Small intestine (tissue), 7 donors: Measurements from ENCODE around the gene GPR89A. TPM values are rescaled to one million over a fixed set of nuclear protein-coding genes. Genes with fewer than 3 reads are reported as not detected.
"Not testable (repeated sequence)": the region's sequence is repeated elsewhere in the genome, so short reads cannot be mapped to it uniquely, and the experiment has no call there.

Source experiments
- DNase-seq, 2 donors: peaks; one replicate each; pipeline versions ENCODE4 v3.0.0 to v3.0.0-alpha.2; 2013
- FAIRE-seq: peaks from 2 replicates; lab custom pipeline; 2012; peaks lifted over from hg19 to GRCh38; lab: Jason Lieb, UNC
- H3K27ac ChIP-seq, 3 donors: one replicate each; pipeline ENCODE4 v1.5.1; 2013; ENCODE audit warnings: low read length in 2 of 3, mild to moderate bottlenecking in 2 of 3, control low read depth in 1 of 3, inconsistent platforms in 1 of 3, low read depth in 1 of 3, moderate library complexity in 1 of 3
- H3K27me3 ChIP-seq, 3 donors: one replicate each; pipeline ENCODE4 v1.6.1; 2013; ENCODE audit warnings: low read length in 3 of 3, inconsistent platforms in 1 of 3; ENCODE audit not compliant: control insufficient read depth in 3 of 3, insufficient read depth in 3 of 3
- H3K36me3 ChIP-seq, 3 donors: one replicate each; pipeline ENCODE4 v1.6.1; 2013; ENCODE audit warnings: low read length in 3 of 3, inconsistent platforms in 1 of 3, low read depth in 1 of 3, mild to moderate bottlenecking in 1 of 3, moderate library complexity in 1 of 3; ENCODE audit not compliant: control insufficient read depth in 3 of 3, insufficient read depth in 2 of 3
- H3K4me1 ChIP-seq, 3 donors: one replicate each; pipeline ENCODE4 v1.6.1; 2013; ENCODE audit warnings: low read length in 2 of 3, inconsistent platforms in 1 of 3, low read depth in 1 of 3, mild to moderate bottlenecking in 1 of 3, moderate library complexity in 1 of 3; ENCODE audit not compliant: control insufficient read depth in 3 of 3, insufficient read depth in 2 of 3
- H3K4me3 ChIP-seq, 3 donors: one replicate each; pipeline ENCODE4 v1.5.1; 2013; ENCODE audit warnings: low read length in 3 of 3, control low read depth in 1 of 3, inconsistent platforms in 1 of 3, low read depth in 1 of 3, mild to moderate bottlenecking in 1 of 3, moderate library complexity in 1 of 3
- H3K9me3 ChIP-seq, 2 donors: one replicate each; pipeline ENCODE4 v1.6.1; 2013; ENCODE audit warnings: low read depth in 1 of 2, low read length in 1 of 2; ENCODE audit not compliant: control insufficient read depth in 2 of 2, insufficient read depth in 1 of 2
- WGBS, 3 donors: extraction: QIAGEN DNeasy Blood & Tissue Kit; methylation state at CpG; one replicate each; pipeline ENCODE4 v1.1.7; 2013; 5-methylcytosine and 5-hydroxymethylcytosine counted together
- polyA plus RNA-seq, 4 donors: library from polyadenylated mRNA; stranded (reverse) in 3 of 4; unstranded in 1 of 4; fragments of 200-250 nt in 3 of 4; fragments of 120-200 nt in 1 of 4; gene quantifications; one replicate each; pipeline versions ENCODE4 v1.2.1 to v1.2.3, GENCODE V29; 2013
- donor health status: healthy with polysubstance abuse.
- donor health status: control.
- donor health status: control.
- donor health status: Bipolar disorder and iron deficiency.
- donor health status: healthy.

The GPR89A gene
- polyA plus RNA-seq, 4 donors = 16.5 to 47.0 (median 22.7) TPM

DNA sequence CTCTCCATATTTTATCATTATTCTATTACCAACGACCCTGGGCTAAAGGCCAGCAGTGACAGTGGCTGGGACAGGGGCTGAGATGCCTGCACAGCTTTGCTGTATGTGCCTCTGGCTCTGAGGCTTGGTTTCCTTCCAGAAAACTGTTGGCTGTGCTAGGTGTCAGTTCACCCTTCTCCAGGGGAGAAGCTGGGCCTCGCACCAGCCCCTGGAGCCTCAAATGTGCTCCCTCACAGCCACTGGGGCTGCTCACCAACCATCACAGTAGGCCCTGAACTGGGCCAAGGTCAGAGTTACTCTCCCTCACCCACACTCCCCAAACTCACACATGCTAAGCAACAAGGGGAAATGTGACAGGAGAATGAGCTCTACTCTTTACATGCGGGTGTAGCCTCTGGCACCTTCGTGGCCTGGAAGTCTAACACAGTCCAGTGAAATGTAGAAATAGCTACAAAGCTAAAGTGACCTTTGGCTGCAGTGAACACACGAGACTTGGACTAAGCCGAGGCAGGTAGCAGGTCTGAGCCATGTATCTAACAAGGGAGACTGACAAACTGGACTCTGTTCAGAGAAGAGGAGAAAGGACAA lies 106.8 kb downstream of the GPR89A start:
- Histone ChIP-seq H3K4me3 (no peak overlapping the region), H3K27me3 (no peaks in the 10 kb centered on the region), H3K9me3 (no peaks in the 10 kb centered on the region), H3K36me3 (peaks cover 0 to 2% (median 0%) of the 10 kb centered on the region in 3 donors), H3K4me1 (peaks cover 0 to 55% (median 20%) of the 10 kb centered on the region in 3 donors), H3K27ac (peak overlapping the region in 2 of 3 donors; percentile 85 to 87)
- FAIRE-seq (no peak), DNase-seq (peak; percentile 83)
- WGBS, 3 donors = 23 to 60% (median 36%) methylated on average over 6 of the region's 6 CpGs

DNA sequence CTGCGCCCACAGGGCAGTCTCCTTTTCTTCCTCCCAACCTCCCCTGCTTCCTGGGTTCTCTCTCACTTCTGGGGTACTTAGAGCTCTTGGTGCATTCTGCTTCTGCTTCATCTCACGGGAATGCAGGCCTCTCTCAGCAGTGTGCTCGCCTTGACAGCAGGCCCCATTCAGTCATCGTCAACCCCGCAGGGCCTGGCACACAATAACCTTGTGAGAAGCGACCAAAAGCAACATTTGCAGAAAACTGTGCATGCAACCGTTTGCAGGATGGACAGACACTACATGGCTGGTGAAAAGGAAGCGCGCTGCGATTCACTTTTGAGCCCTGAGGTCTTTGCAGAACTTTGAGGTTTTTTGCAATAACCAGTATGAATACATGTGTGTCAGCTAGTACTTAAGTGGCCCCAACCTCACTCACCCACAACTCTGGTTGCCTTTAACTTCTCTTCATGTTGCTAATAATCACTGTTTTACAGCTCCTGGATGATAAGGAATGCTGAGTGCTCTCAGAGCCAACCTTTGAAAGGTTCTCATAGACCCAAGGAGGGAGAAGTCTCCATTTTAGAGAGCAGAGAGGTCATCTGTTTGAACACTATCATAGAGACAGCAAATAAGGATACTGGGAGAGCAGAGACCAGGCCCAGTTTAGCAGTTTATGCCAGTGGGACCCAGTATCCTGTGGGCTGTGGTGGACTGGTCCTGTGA lies 109.0 kb downstream of the GPR89A start:
- FAIRE-seq = no peak
- Histone ChIP-seq H3K4me1 (peaks cover 0 to 43% (median 18%) of the 10 kb centered on the region in 3 donors), H3K36me3 (peaks cover 0 to 2% (median 0%) of the 10 kb centered on the region in 3 donors), H3K9me3 (no peaks in the 10 kb centered on the region), H3K4me3 (no peak overlapping the region), H3K27ac (peak overlapping the region in 2 of 3 donors; percentile 29 to 41), H3K27me3 (peaks cover 0 to 12% (median 0%) of the 10 kb centered on the region in 3 donors)
- 41 to 62% (median 46%) methylated on average over 10 of the region's 10 CpGs for WGBS, 3 donors
- DNase-seq = peak; percentile 48 to 71

DNA sequence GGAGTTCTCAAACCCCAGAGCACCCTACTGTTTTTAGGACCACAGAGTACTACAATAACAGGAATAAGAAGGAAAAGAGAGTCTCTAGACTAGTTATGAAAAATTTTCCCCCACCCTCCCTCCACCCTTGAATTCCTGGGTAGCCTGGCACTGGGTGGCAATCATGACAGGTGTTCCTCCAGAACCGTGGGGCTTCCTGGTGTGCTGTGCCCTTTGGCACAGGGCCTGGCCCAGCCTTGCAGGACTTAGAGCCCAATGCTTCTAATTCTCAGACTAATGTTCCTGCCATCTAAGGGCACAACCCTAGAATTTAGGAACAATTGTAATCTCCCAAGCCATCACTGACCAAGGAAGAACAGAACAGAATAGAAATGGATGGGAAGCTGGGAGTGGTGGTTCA lies 110.0 kb downstream of the GPR89A start:
- no peak for FAIRE-seq
- WGBS, 3 donors = 7 to 62% (median 8%) methylated on average over 1 of the region's 1 CpG

DNA sequence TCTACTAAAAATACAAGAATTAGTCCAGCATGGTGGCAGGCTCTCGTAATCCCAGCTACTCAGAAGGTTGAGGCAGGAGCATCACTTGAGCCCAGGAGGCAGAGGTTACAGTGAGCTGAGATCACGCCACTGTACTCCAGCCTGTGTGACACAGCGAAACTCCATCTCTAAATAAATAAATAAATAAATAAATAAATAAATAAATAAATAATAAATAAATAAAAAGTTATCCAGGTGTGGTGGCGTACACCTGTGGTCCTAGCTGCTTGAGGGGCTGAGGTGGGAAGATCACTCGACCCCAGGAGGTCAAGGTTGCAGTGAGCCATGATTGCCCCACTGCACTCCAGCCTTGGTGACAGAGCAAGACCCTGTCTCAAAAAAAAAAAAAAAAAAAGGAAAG lies 110.7 kb downstream of the GPR89A start:
- 91 to 95% (median 94%) methylated on average over 5 of the region's 5 CpGs for WGBS, 3 donors
- not testable (repeated sequence) for H3K36me3 ChIP-seq, FAIRE-seq, DNase-seq, H3K27ac ChIP-seq, H3K9me3 ChIP-seq, H3K4me3 ChIP-seq
- Histone ChIP-seq H3K27me3 (peaks cover 0 to 12% (median 0%) of the 10 kb centered on the region in 3 donors), H3K4me1 (peaks cover 0 to 37% (median 17%) of the 10 kb centered on the region in 3 donors)

More for the DNA sequence above, 110.0 kb downstream of the GPR89A start:
- no peaks in the 10 kb centered on the region for H3K9me3 ChIP-seq
- H3K4me3 ChIP-seq = no peak overlapping the region
- peaks cover 0 to 42% (median 17%) of the 10 kb centered on the region in 3 donors for H3K4me1 ChIP-seq
- peak in 1 of 2 donors; percentile 79 for DNase-seq
- peaks cover 0 to 2% (median 0%) of the 10 kb centered on the region in 3 donors for H3K36me3 ChIP-seq
- peak overlapping the region in 1 of 3 donors; percentile 4 for H3K27ac ChIP-seq
- H3K27me3 ChIP-seq = peaks cover 0 to 12% (median 0%) of the 10 kb centered on the region in 3 donors

DNA sequence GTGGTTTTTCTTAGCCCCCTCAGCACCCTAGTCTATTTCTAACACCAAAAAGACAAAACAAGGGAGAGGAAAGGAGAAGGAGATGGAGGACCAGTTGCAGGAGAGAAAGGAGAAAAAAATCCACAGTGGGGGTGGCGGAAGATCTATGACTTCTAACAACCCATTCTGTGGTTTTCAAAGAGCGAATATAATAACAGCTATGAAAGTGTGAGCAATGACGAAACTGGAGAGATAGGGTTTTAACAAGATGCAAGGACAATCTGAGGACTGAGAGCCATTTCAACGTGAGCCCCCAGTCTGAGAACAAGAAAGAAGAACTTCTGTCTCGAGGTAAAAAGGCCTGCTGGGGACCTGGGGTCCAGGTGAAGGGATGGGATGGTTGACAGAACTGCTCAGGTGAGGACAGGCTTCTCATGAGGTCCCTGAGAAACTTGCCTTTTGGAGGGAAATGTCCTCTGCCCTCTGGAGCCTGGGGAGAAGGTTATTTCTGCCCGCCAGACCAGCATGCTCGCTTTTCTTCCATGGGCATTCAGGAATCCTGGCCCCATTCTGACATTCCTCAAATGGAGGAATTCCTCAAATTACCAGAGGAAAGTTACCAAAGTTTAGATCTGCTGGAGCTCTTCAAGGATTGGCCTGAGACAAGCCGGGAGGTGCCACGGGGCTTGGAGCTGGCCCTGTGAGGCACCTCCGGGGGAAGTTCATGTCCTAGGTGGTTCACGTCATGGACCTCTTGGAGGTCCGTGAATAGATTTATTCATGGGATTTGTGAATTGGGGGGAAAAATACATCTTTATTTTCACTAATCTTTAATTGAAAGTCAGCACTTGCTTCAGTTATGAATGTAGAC lies 111.7 kb downstream of the GPR89A start, which contains the start of gene CD160:
Gene CD160 (plus strand): TSS at position 270 of the 850 bp plus-strand sequence. CDS start 8,829 bp downstream, outside the sequence.
- Histone ChIP-seq H3K9me3 (no peaks in the 10 kb centered on the region), H3K27me3 (peaks cover 0 to 12% (median 0%) of the 10 kb centered on the region in 3 donors), H3K4me1 (peaks cover 0 to 28% (median 13%) of the 10 kb centered on the region in 3 donors), H3K4me3 (peak within 1 kb of the TSS in 1 of 3 donors; percentile 40), H3K36me3 (peaks cover 0 to 1% (median 0%) of the 10 kb centered on the region in 3 donors), H3K27ac (peak within 1 kb of the TSS in 1 of 3 donors; percentile 59)
- FAIRE-seq (no peak), DNase-seq (peak in 1 of 2 donors; percentile 40)
- WGBS, 3 donors = 83 to 86% (median 85%) methylated on average over 12 of the region's 12 CpGs

Other genes starting within 250 kb of the GPR89A start
- gene NBPF20, start 182.4 kb upstream of the GPR89A start, polyA plus RNA-seq = 1 to 10 TPM in 2 of 4 donors, under 1 TPM in 2; 0.45 to 4.1 (median 0.81) TPM
- 100 to 1,000 TPM in 2 of 4 donors, 10 to 100 TPM in 2; 15.1 to 268 (median 87.0) TPM for gene PDZK1, start 99.4 kb downstream of the GPR89A start, polyA plus RNA-seq
- gene CD160, start 111.5 kb downstream of the GPR89A start, polyA plus RNA-seq = 1 to 10 TPM in 2 of 4 donors, under 1 TPM in 2; 0.34 to 4.3 (median 1.1) TPM
- gene RNF115, start 216.1 kb downstream of the GPR89A start, polyA plus RNA-seq = 10 to 100 TPM in 1 of 4 donors, 1 to 10 TPM in 3; 2.7 to 12.3 (median 4.0) TPM
- gene POLR3C, start 216.2 kb downstream of the GPR89A start, polyA plus RNA-seq = 10 to 100 TPM; 11.6 to 25.2 (median 17.3) TPM
- gene NUDT17, start 237.6 kb downstream of the GPR89A start, polyA plus RNA-seq = 1 to 10 TPM in 3 of 4 donors, under 1 TPM in 1; 0.54 to 4.4 (median 1.6) TPM